ENCODE data around the gene PDXK. TPM values are rescaled to one million over a fixed set of nuclear protein-coding genes. Genes with fewer than 3 reads are reported as not detected.

Gene PDXK
- total RNA-seq, 6 experiments from 2014 or later: 154 to 160 (median 157) TPM

DNA sequence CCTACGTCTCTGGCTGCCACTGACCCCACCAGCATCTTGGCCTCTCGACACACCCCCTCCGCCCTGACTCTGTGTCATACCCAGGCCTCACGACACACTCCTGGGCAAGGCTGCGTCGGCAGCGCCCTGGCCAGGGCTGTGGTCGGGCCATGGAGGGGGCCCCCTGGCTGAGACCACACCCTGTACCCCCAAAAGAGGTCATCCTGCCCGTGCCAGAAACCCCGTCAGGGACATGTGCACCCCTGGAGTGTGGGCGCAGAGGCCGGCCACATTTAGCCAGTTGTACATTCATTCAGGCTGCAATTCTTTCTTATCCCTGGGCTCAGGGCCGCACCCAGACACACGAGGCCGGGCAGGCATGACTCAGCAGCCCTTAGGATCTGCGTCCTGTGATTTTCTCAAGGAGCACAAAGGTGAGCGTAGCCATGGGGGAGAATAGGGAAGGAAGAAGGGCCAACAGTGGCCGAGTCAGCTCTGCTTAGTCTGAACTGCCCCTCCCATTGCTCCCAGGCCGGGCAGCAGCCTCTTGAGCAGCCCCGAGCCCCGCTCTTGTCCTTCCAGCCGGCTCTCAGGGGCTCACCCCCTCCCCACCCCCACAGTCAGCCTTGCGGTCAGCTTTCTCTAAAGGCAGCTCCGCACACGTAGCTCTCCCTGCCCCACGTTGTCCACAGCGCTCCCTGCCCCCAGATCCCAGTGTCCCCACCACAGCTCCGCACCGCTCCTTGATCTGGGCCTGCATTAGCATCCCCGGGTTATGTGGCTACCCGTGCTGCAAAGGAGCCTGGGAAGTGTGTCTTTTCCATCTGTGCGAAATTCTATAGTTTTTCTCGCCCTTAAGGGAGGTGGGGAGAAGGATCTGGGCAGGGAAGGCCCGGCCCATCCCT, 49.3 kb downstream of the PDXK start:
- H3K4me3 Mint-ChIP-seq: no peak overlapping the region; the same call in 1 of the 2 replicates

DNA sequence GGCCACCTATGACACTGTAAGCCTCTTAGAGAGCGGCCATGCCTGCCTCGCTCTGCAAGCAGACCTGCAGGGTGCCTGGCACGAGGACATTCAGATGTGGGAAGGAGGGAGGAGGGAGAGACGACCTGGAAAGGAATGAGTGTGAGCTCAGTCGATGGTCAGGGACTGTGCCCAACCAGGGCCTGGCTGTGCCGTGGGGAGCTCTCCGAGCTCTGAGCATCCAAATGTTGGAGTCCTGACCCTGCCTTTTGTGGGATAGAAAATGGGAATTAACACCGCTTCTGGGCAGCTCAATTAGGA, 49.9 kb downstream of the PDXK start:
- peaks cover 8% of the 10 kb centered on the region for H3K27me3 Mint-ChIP-seq (ENCODE audit: insufficient read depth)
- no peak for DNase-seq
- peak overlapping the region; percentile 85 for H3K27ac Mint-ChIP-seq
- H3K4me1 Mint-ChIP-seq (ENCODE audit: low read depth): peaks cover 33% of the 10 kb centered on the region
- peaks cover 19% of the 10 kb centered on the region for H3K36me3 Mint-ChIP-seq (ENCODE audit: low read depth)
- H3K9me3 Mint-ChIP-seq: no peaks in the 10 kb centered on the region
- no peak for TF ChIP-seq CTCF (IDR thresholded peaks at IDR 0.05)
- no peak overlapping the region for H3K4me3 Mint-ChIP-seq

More for the DNA sequence above, 49.3 kb downstream of the PDXK start:
- DNase-seq: peak; percentile 53
- Mint-ChIP-seq H3K27me3 (ENCODE audit: insufficient read depth) (peaks cover 8% of the 10 kb centered on the region), H3K27ac (peak overlapping the region; percentile 85), H3K9me3 (no peaks in the 10 kb centered on the region), H3K4me1 (ENCODE audit: low read depth) (peaks cover 32% of the 10 kb centered on the region), H3K36me3 (ENCODE audit: low read depth) (peaks cover 16% of the 10 kb centered on the region)
- no peak for TF ChIP-seq CTCF (IDR thresholded peaks at IDR 0.05)

- DNase-seq: no peak
- no peak for TF ChIP-seq CTCF (IDR thresholded peaks at IDR 0.05)
- Mint-ChIP-seq H3K36me3 (ENCODE audit: low read depth) (peaks cover 25% of the 10 kb centered on the region), H3K4me3 (no peak overlapping the region; the same call in 1 of the 2 replicates), H3K27ac (0 out of 2 replicates have a peak overlapping the region, but pooled peaks have one; percentile 85), H3K9me3 (no peaks in the 10 kb centered on the region), H3K27me3 (ENCODE audit: insufficient read depth) (peaks cover 8% of the 10 kb centered on the region), H3K4me1 (ENCODE audit: low read depth) (peaks cover 39% of the 10 kb centered on the region)
These were observed 50.5 kb downstream of the PDXK start for GRCh38 chr21:43769325-43769958.

DNA sequence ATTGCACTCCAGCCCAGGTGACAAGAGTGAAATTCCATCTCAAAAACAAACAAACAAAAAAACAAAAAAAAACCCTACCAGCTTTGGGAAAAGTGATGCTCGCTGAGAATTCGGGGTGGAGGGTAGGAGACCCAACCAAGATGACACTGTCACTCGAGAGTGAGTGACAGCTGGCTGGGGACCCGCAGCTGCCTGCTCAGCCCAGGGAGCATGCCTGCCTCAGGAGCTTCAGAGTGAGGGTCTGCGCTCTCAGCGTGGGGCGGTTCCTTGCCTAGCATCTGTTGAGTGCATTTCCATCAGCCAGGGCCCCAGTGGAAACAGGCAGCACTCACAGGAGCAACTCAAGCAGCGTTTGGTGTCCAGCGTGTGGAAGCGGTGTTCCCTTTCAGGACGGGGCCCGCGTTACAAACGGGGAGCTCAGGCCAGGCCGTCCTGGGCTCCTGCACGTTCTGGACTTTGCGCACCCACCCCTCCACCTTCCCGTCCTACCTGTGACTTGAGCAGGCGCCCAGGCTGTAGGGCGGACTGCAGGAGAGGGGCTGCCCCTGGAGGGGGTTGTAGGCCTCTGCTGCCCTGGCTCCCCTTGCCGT, 51.2 kb downstream of the PDXK start:
- TF ChIP-seq CTCF (IDR thresholded peaks at IDR 0.05): no peak
- Mint-ChIP-seq H3K4me3 (no peak overlapping the region), H3K36me3 (ENCODE audit: low read depth) (peaks cover 26% of the 10 kb centered on the region), H3K27me3 (ENCODE audit: insufficient read depth) (peaks cover 9% of the 10 kb centered on the region), H3K4me1 (ENCODE audit: low read depth) (peaks cover 41% of the 10 kb centered on the region), H3K9me3 (no peaks in the 10 kb centered on the region), H3K27ac (no peak overlapping the region)
- DNase-seq: no peak

GRCh38 chr21:43771199-43771675, 52.3 kb downstream of the PDXK start:
- Mint-ChIP-seq H3K36me3 (ENCODE audit: low read depth) (peaks cover 24% of the 10 kb centered on the region), H3K4me3 (no peak overlapping the region), H3K9me3 (no peaks in the 10 kb centered on the region), H3K4me1 (ENCODE audit: low read depth) (peaks cover 44% of the 10 kb centered on the region), H3K27ac (no peak overlapping the region), H3K27me3 (ENCODE audit: insufficient read depth) (peaks cover 9% of the 10 kb centered on the region)
- no peak for DNase-seq
- no peak for TF ChIP-seq CTCF (IDR thresholded peaks at IDR 0.05)

Measured in HFFc6 (cell line).